ENCODE results near the gene ZNF211.

Gene ZNF211

DNA sequence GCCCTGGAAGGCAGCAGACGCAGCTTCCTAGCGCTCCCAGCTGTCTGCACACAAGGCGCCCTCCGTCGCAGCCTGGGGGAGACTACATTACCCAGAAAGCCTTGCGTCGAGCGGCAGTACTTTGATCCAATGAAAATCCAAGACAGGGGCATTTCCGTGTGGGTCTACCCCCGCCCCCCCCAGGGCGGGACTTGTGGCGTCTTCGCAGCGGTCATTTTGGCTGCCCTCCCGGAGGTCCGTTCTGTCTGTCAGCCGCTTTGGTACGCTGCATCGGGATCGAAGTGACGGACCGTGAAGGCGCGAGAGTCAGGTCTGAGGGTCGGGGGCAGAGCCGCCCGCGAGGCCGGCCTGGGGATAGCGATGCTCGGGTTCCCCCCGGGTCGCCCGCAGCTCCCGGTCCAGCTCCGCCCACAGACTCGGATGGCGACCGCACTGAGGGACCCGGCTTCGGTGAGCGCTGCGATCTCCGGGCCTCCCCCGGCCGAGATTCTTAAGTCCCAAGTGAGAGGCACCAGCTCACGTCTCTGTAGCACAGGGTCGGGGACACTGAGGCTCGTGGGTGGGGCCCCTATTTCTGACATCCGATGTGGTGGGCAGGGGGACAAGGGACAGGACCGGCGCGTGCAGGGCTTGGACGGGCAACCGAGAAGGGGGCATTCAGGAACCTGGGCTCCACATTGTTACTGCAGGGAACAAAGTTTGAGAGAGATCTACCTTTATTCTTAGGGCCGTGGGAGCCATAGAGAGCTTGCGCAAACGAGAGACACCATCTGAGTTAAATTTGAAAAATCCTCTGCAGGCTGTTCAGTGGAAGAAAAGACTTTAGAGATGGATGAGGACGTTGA is at the start of gene ZNF211:
Gene ZNF211 (plus strand): TSS at position 182 of the 845 bp plus-strand sequence. CDS start 179 bp downstream, at position 361.
- peak; percentile 61 to 73 (median 70) for DNase-seq

- peak; percentile 64 to 77 (median 71) for DNase-seq
These were observed 49.2 kb upstream of the ZNF211 start, which contains the start of gene ZIK1 for GRCh38 chr19:57583521-57584416. Gene ZIK1, plus strand, starts transcription at chr19:57584145. Its CDS starts 212 bp downstream, at chr19:57584357.

DNA sequence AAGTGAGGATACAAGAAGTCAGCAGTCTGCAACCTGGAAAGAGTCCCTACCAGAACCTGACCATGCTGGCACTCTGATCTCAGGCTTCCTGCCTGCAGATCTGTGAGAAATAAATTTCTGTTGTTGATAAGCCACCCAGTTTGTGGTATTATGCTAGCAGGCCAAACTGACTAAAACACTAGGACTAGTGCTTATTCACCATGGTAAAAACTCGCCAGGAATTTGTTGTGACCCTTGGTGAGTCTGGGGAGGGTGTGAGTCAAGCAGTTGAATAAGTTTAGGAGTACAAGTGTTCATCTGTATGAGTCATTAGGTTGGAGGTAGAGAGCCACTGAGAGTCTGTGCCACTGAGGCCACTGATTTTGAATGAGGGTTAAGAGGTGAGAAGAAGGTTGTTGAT is 45.4 kb upstream of the ZNF211 start:
- no peak for DNase-seq

GRCh38 chr19:57599377-57599760 is 33.6 kb upstream of the ZNF211 start:
- no peak for DNase-seq

- peak; percentile 64 to 80 (median 74) for DNase-seq
These were observed 33.1 kb upstream of the ZNF211 start, which contains the start of gene ZNF530 for GRCh38 chr19:57599761-57600383. Gene ZNF530, plus strand, starts transcription at chr19:57599885. Its CDS starts 4,461 bp downstream, at chr19:57604346.

- no peak for DNase-seq
These were observed 26.0 kb upstream of the ZNF211 start for GRCh38 chr19:57606931-57607330.

DNA sequence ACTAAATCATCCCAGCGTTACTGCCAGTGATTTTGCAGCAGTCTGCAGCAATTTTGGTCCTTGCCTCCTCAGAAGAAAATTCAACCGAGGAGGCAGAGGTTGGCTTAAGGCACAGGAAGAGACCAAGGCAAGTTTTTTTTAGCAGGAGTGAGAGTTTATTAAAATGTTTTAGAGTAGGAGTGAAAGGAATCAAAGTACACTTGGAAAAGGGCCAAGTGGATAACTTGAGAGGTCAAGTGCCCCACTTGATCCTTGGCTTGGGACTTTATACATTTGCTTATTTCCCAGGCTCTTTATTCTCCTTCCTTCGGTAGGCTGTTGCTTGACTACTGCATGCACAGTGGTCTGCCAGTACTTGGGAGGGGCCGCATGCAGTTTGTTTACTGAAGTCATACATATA is 21.9 kb upstream of the ZNF211 start:
- no peak for DNase-seq

GRCh38 chr19:57613941-57614743 is 18.8 kb upstream of the ZNF211 start, which contains the start of gene ZNF134:
Gene ZNF134, plus strand, starts transcription at chr19:57614242. Its CDS starts 5,227 bp downstream, at chr19:57619469.
- peak; percentile 74 to 86 (median 82) for DNase-seq

- DNase-seq = no peak
These were observed 17.6 kb upstream of the ZNF211 start for GRCh38 chr19:57615346-57615745.

DNA sequence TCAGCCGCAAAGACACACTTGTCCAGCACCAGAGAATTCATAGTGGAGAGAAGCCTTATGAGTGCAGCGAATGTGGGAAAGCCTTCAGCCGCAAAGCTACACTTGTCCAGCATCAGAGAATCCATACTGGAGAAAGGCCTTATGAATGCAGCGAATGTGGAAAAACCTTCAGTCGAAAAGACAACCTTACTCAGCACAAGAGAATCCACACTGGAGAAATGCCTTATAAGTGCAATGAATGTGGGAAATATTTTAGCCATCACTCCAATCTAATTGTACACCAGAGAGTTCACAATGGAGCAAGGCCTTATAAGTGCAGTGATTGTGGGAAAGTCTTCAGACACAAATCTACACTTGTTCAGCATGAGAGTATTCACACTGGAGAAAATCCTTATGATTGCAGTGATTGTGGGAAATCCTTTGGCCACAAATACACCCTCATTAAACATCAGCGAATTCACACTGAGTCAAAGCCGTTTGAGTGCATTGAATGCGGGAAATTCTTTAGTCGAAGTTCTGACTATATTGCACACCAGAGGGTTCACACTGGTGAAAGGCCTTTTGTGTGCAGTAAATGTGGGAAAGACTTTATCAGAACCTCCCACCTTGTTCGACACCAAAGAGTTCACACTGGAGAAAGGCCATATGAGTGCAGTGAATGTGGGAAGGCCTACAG is 12.2 kb upstream of the ZNF211 start:
- DNase-seq = no peak

- no peak for DNase-seq
These were observed 9.9 kb upstream of the ZNF211 start for GRCh38 chr19:57623091-57623490.

DNA sequence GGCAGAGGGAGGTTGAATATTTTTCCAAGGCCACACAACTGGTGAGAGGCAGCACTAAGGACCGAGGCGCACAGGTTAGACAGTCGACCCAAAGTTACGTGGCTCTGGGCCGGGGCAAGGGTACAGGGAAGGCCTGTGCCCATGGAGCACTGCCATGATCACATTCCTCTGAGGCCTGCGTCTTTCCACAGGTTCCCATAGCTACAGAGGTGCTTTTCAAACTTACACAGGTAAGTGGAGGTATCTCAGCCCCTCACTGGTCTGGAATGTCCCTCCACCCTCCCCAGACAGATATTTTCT is 814 bp downstream of the ZNF211 start:
- no peak for DNase-seq

- no peak for DNase-seq
These were observed 4.4 kb downstream of the ZNF211 start for GRCh38 chr19:57637379-57637778.

- no peak for DNase-seq
These were observed 8.8 kb downstream of the ZNF211 start for GRCh38 chr19:57641715-57642234.

DNA sequence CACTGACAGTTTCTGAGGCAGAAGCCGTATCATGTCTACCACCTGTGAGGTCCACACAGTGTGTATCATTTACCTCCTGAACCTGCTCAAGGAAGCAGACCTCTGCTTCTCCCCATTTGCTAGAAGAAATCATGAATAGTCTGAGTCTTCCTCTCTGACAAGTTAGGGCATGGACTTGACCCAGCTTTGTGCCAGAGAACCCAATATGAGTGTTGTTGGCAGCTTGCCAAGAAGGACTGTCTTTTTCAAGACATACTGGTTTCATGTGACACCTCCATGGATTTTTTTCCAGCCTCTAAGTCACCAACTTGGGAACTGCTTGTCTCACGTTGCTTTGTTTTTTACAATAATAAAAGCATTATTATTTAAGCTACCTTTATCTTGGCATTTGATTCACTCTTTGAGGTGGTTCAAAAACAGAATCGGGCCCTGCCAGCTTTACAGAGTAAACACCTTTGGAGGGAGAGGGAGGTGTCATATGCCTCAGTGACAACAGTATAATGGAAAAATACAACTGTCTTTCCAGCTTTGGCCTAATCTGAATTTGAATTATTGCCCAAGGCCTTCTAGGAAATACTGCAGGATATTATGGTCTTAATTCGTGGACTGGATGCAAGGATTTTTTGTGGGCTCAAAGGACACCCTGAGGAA is 9.6 kb downstream of the ZNF211 start:
- no peak for DNase-seq

GRCh38 chr19:57643734-57644133 is 10.8 kb downstream of the ZNF211 start:
- DNase-seq = no peak

GRCh38 chr19:57648331-57649003 is 15.5 kb downstream of the ZNF211 start:
- no peak for DNase-seq

DNA sequence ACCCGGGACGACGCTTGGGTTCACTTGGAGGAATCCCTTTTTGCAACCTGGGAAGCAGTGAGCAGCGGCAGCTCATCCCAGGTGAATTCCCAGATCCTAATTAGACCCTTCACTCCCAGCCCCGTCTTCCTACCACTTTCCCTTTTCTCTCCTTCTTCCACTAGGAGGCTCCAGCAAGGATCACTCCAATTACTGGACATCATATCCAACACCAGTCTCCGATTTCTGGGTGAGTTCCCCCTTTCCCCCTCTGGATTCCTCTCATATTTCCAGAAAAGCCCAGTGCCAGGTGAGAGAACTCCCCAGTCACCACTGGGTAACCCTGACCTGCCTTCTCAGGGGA is 18.7 kb downstream of the ZNF211 start:
- no peak for DNase-seq

GRCh38 chr19:57653689-57654088 is 20.7 kb downstream of the ZNF211 start:
- DNase-seq = no peak

DNA sequence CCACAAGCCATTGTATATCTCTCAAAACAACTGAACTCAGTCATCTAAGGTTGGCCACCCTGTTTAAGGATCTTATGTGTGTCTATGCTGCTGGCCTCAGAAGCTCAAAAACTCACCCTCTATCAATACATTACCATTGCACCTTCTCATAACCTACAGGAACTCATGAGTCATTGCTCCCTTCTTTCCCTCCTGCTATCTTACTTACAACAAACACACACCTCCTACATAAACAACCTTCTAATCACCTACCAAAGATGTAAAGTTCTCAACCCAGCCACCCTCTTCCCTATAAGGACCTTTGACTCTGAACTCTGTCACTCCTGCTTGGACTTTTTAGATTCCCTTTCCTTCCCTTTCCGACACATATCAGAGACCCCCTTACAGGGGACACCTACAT is 22.5 kb downstream of the ZNF211 start:
- no peak for DNase-seq

Data from activated CD4-positive, CD25-positive, alpha-beta regulatory T cell (primary cell).